ENCODE measurements around the gene TECTA.

DNA sequence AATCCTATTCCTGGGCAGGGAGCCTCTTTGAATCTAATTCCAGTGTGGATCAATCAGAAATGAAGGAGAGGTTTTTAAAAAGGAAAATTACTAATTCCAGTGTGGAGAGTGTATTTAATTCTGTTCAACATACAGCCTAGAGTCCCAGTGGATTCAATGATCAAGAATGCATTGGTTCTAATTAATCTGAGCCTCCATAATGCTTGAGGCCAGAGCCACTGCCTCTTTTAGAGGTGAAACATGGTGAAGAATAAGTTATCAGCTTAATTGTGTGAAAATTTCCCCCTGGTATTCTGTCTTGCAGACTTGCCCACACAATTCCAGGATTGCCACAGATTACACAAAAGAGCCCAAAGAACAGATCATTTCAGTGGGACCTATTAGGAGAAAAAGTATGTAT is 87.7 kb downstream of the TECTA start:
- TF ChIP-seq, protein P1, sequence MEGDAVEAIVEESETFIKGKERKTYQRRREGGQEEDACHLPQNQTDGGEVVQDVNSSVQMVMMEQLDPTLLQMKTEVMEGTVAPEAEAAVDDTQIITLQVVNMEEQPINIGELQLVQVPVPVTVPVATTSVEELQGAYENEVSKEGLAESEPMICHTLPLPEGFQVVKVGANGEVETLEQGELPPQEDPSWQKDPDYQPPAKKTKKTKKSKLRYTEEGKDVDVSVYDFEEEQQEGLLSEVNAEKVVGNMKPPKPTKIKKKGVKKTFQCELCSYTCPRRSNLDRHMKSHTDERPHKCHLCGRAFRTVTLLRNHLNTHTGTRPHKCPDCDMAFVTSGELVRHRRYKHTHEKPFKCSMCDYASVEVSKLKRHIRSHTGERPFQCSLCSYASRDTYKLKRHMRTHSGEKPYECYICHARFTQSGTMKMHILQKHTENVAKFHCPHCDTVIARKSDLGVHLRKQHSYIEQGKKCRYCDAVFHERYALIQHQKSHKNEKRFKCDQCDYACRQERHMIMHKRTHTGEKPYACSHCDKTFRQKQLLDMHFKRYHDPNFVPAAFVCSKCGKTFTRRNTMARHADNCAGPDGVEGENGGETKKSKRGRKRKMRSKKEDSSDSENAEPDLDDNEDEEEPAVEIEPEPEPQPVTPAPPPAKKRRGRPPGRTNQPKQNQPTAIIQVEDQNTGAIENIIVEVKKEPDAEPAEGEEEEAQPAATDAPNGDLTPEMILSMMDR (IDR thresholded peaks at IDR 0.05; ENCODE audit: insufficient read depth, low read length), result no peak
- TF ChIP-seq POLR2AphosphoS5 (IDR thresholded peaks at IDR 0.05; ENCODE audit: low read depth) (no peak), SPI1 (IDR thresholded peaks at IDR 0.05; ENCODE audit: borderline replicate concordance, low read depth) (no peak), GABPA (IDR thresholded peaks at IDR 0.05; ENCODE audit: low read depth) (no peak)
- TF ChIP-seq, protein P2, sequence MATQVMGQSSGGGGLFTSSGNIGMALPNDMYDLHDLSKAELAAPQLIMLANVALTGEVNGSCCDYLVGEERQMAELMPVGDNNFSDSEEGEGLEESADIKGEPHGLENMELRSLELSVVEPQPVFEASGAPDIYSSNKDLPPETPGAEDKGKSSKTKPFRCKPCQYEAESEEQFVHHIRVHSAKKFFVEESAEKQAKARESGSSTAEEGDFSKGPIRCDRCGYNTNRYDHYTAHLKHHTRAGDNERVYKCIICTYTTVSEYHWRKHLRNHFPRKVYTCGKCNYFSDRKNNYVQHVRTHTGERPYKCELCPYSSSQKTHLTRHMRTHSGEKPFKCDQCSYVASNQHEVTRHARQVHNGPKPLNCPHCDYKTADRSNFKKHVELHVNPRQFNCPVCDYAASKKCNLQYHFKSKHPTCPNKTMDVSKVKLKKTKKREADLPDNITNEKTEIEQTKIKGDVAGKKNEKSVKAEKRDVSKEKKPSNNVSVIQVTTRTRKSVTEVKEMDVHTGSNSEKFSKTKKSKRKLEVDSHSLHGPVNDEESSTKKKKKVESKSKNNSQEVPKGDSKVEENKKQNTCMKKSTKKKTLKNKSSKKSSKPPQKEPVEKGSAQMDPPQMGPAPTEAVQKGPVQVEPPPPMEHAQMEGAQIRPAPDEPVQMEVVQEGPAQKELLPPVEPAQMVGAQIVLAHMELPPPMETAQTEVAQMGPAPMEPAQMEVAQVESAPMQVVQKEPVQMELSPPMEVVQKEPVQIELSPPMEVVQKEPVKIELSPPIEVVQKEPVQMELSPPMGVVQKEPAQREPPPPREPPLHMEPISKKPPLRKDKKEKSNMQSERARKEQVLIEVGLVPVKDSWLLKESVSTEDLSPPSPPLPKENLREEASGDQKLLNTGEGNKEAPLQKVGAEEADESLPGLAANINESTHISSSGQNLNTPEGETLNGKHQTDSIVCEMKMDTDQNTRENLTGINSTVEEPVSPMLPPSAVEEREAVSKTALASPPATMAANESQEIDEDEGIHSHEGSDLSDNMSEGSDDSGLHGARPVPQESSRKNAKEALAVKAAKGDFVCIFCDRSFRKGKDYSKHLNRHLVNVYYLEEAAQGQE (IDR thresholded peaks at IDR 0.05; ENCODE audit: insufficient replicate concordance, low read depth), result no peak

All from HL-60 (cell line).